Occipital lobe (tissue), 2 donors: ENCODE results near the gene SYNRG. TPM values are rescaled to one million over a fixed set of nuclear protein-coding genes. Genes with fewer than 3 reads are reported as not detected.
"Not testable (repeated sequence)": the region's sequence is repeated elsewhere in the genome, so short reads cannot be mapped to it uniquely, and the experiment has no call there.

Experiments used
- DNase-seq: peaks from one replicate; lab custom pipeline; 2025; lab: John Stamatoyannopoulos, UW
- total RNA-seq: library from RNA; depleted of rRNA; stranded (reverse); fragments of >200 nt; gene quantifications from one replicate; pipeline ENCODE4 v1.2.3, GENCODE V29; 2014

The SYNRG gene
- total RNA-seq, 1 donor from 2014 or later: 24.5 TPM

- DNase-seq: no peak
Observed at GRCh38 chr17:37545486-37545885, 63.7 kb downstream of the SYNRG start.

GRCh38 chr17:37543637-37544052 lies 65.6 kb downstream of the SYNRG start:
- DNase-seq: no peak

- DNase-seq: no peak
Observed at GRCh38 chr17:37541880-37542660, 67.1 kb downstream of the SYNRG start.

GRCh38 chr17:37538981-37539659 lies 70.1 kb downstream of the SYNRG start:
- no peak for DNase-seq

DNA sequence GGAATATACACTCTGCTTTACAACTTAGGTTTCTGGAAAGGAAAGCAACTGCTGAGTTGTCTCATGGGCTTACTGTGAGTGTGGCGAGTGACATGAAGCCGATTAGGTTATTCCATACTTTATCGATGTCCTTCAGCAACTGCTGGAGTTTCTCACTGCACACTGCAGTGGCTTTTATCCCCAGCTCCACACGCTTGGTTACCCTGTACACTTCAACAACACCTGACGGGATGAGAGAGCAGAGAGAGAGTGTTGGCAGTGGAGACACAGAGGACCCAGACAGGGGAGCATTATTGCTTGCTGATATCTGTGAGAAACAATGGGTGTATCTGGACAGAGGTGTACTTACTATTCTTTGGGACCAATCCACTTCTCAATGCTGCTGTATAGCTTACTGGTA lies 73.3 kb downstream of the SYNRG start:
- DNase-seq: no peak

- DNase-seq: no peak
Observed at GRCh38 chr17:37532756-37533155, 76.5 kb downstream of the SYNRG start.

DNA sequence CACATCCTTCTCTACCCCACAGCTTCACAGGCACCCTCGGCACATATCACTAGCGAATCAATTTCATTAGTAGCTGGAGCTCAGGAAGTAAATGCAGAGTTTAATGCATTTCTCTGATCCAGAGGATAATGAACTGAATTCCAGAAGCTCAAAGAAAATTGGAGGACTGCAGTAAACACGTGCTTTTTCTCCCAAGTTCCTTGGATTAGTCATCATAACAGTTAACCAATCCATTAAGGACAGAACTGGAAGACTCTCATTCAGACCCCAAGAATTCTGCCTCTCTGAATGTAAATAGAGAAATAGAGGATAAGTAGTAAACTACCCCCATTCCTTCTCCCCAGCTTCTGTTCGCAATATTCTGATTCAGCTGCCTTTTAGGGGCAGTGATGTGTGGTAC lies 78.8 kb downstream of the SYNRG start:
- no peak for DNase-seq

- DNase-seq: no peak
Observed at GRCh38 chr17:37527249-37527851, 81.9 kb downstream of the SYNRG start.

DNA sequence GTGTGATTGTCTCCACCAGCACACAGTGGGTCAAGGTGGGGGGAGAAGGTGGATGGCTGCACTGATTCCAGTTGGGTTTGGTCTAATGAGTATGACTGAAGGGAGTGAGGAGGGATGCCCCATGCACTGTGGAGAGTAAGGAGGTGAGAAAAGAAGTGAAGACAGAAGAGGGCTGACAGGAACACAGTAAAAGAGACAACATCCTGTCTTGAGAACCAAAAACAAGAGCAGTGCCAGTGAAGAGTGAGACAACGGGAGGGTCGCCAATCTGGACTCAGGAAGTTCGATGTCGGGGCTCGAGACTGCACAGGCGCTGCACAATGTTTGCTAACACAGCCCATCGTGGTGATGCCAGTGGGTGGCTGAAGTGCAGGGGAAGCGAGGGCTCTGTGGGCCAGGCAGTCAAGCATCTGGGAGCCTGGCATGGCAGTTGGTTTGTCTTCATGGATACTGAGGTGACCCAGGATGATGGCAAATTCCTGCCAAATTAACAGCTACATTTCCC lies 85.5 kb downstream of the SYNRG start:
- no peak for DNase-seq

GRCh38 chr17:37521821-37522220 lies 87.4 kb downstream of the SYNRG start:
- DNase-seq: no peak

DNA sequence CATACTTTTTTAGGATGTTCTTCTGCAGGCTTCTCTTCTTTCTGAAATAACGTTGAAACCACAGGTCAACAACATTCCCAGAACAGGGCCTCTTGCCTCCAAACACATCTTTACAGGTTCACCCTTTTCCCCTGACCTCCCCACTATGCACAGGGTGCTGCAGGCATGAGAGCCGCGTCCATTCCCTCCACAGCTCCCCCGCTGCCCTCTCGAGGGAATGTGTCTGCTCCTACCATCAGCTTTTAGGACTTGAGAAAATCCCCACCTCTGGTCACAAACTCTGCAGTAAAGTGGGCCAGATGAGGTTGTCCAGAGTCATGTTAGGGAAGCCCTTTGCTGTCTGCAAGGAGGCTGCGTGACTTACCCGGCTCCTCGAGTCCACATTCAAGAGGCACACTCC lies 89.0 kb downstream of the SYNRG start:
- DNase-seq: no peak

GRCh38 chr17:37519251-37519985 lies 89.8 kb downstream of the SYNRG start:
- DNase-seq: no peak

DNA sequence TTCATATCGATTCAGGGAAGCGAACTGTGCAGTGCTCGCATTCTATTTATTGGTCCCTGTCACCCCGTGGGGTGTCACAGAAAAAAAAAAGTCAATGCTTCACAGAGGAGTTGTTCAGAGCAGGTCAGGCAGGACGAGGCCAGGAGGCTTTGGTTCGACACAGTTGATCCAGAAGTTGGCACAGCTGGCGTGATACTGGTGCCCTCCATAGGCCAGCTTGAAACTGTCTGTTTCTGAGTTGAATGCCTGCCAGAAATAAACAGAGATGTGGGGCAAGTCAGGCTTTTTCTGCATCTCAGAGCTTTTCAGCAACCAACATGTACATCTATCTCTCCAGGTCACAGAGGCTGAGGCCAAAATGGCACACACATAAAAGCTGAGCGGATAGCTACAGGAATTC lies 90.4 kb downstream of the SYNRG start:
- DNase-seq: no peak

- no peak for DNase-seq
Observed at GRCh38 chr17:37517881-37518280, 91.3 kb downstream of the SYNRG start.

GRCh38 chr17:37516127-37516571 lies 93.1 kb downstream of the SYNRG start:
- DNase-seq: no peak

- DNase-seq: no peak
Observed at GRCh38 chr17:37513711-37514110, 95.5 kb downstream of the SYNRG start.

DNA sequence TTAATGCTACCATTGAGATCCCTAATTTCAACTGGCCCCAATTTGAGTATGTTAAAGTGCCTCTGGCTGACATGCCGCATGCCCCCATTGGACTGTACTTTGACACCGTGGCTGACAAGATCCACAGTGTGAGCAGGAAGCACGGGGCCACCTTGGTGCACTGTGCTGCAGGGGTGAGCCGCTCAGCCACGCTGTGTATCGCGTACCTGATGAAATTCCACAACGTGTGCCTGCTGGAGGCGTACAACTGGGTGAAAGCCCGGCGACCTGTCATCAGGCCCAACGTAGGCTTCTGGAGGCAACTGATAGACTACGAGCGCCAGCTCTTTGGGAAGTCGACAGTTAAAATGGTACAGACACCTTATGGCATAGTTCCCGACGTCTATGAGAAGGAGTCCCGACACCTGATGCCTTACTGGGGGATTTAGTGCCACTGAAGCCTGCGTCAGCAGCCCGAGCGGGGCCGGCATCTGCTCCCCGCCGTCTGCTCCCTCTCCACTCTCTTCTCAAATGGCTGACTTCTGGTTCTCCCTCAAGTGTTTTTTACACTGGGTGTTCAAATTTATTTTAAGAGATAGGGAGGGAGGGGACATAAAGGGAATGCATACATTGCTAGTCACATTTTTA lies 96.7 kb downstream of the SYNRG start:
- DNase-seq: no peak

DNA sequence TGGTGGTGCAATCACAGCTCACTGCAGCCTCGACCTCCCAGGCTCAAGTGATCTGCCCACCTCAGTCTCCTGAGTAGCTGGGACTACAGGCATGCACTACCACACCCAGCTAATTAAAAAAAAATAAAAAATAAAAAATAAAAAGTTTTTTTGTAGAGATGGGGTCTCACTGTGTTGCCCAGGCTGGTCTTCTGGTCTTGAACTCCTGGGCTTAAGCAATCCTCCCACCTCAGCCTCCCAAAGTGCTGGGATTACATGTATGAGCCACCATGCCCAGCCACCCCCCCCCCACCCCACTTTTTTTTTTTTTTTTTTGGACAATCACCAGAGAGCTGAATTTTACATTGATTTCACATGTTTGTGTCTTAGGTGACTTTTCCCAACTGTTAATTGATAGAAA lies 97.6 kb downstream of the SYNRG start:
- DNase-seq: not testable (repeated sequence)

GRCh38 chr17:37510056-37510455 lies 99.2 kb downstream of the SYNRG start:
- no peak for DNase-seq

DNA sequence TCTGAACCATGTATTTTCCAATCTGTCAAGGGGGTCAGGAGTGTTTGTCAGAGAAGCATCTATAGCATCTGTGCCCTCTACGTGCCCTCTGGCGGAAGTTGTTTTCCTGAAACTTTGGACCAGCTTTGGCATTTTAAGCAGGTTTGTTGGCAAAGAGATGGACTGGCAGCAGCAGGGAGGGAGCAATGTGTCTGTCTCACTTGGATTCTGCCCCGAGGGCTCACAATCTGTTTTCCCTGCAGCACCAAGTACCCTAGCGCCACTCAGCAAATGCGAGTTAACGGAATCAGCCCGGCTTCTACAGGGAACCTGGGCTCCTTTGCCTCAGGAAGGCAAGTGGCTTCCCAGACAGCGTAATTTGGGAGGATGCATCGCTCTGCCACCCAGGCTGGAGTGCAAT lies 102.1 kb downstream of the SYNRG start:
- no peak for DNase-seq

DNA sequence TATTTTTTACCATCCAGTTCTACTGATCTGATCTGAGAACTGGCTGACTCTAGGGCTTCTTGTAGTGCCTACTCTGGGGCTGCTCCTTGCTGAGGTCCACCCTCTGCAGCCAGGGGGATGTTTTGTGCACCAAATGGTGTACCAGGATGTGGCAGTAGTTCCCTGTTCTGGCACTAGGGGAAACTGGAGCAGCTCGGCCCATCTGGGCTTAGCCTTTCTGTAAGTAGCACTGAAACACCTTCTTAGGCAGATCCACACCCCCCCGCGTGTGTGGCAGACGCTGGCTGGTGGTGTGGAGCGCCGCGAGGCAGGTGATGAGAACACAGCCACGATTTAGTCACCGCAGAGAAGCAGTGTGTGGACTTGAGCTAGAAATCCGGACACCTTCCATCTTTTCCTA lies 102.5 kb downstream of the SYNRG start:
- peak; percentile 66 for DNase-seq
